Caki2 (cell line): Measurements from ENCODE around the gene FAM24A. TPM values are rescaled to one million over a fixed set of nuclear protein-coding genes. Genes with fewer than 3 reads are reported as not detected.

Experiments
- DNase-seq: peaks from one replicate; pipeline ENCODE4 v3.0.0-alpha.2; 2015; ENCODE audit warnings: low read depth
- in situ Hi-C: cut with HindIII; loops from 2 replicates; pipeline ENCODE4 v1.10.0; 2016; ENCODE audit warnings: low sequenced_read_pairs, low pct_unique_long_range_greater_than_20kb, mixed read lengths
- total RNA-seq: library from RNA; depleted of rRNA; stranded (reverse); fragments of >200 nt; shearing (Covaris generic); gene quantifications from 2 replicates; pipeline ENCODE4 v1.2.3, GENCODE V29; 2014; ENCODE audit warnings: low replicate concordance; rRNA removed

FAM24A gene
- total RNA-seq, 1 experiment from 2014 or later = not detected

- in situ Hi-C loops = no loop called here
Observed at GRCh38 chr10:122911889-122912484, 1.6 kb downstream of the FAM24A start.

GRCh38 chr10:122915700-122916099 lies 5.3 kb downstream of the FAM24A start:
- in situ Hi-C loops = no loop called here
- no peak for DNase-seq

More at GRCh38 chr10:122911889-122912484, 1.6 kb downstream of the FAM24A start:
- DNase-seq = peak; percentile 52

- no peak for DNase-seq
- in situ Hi-C loops = no loop called here
Observed at GRCh38 chr10:122930140-122930539, 19.7 kb downstream of the FAM24A start.

GRCh38 chr10:122931088-122931906 lies 20.9 kb downstream of the FAM24A start:
- in situ Hi-C loops = no loop called here
- DNase-seq = peak; percentile 12

- DNase-seq = no peak
- in situ Hi-C loops = no loop called here
Observed at GRCh38 chr10:122939133-122939855, 28.9 kb downstream of the FAM24A start.

GRCh38 chr10:122939856-122940543 lies 29.6 kb downstream of the FAM24A start:
- in situ Hi-C loops = no loop called here
- DNase-seq = no peak

GRCh38 chr10:122949296-122949695 lies 38.9 kb downstream of the FAM24A start:
- DNase-seq = no peak
- in situ Hi-C loops = no loop called here

- in situ Hi-C loops = no loop called here
- peak; percentile 97 for DNase-seq
Observed at GRCh38 chr10:122953902-122954730, 43.7 kb downstream of the FAM24A start, which contains the start of gene C10orf88. TSS of gene C10orf88 (minus strand) at chr10:122954227. CDS start at chr10:122954178, 49 bp downstream.

- in situ Hi-C loops = no loop called here
- no peak for DNase-seq
Observed at GRCh38 chr10:122954731-122955050, 44.3 kb downstream of the FAM24A start.

GRCh38 chr10:122955892-122956291 lies 45.5 kb downstream of the FAM24A start:
- in situ Hi-C loops = no loop called here
- DNase-seq = no peak

GRCh38 chr10:122957474-122957873 lies 47.1 kb downstream of the FAM24A start:
- no peak for DNase-seq
- in situ Hi-C loops = no loop called here

GRCh38 chr10:122962405-122962804 lies 52.0 kb downstream of the FAM24A start:
- DNase-seq = no peak
- in situ Hi-C loops = no loop called here

Other genes starting within 250 kb of the FAM24A start
- not detected in 2 replicates for gene C10orf120, start 210.8 kb upstream of the FAM24A start, total RNA-seq
- 2.5 TPM in 1 of 2 replicates, not detected in the other for gene CUZD1, start 64.8 kb upstream of the FAM24A start, total RNA-seq
- 0.64 and 2.5 TPM in 2 replicates for gene FAM24B, start 31.0 kb upstream of the FAM24A start, total RNA-seq
- gene C10orf88, start 43.6 kb downstream of the FAM24A start, total RNA-seq = 1.3 and 2.4 TPM in 2 replicates
- gene PSTK, start 69.8 kb downstream of the FAM24A start, total RNA-seq = 3.4 and 3.9 TPM in 2 replicates
- gene IKZF5, start 98.2 kb downstream of the FAM24A start, total RNA-seq = 0.57 and 3.8 TPM in 2 replicates
- gene ACADSB, start 98.4 kb downstream of the FAM24A start, total RNA-seq = 4.3 and 4.7 TPM in 2 replicates
- not detected in 2 replicates for gene HMX3, start 225.4 kb downstream of the FAM24A start, total RNA-seq
- gene HMX2, start 237.5 kb downstream of the FAM24A start, total RNA-seq = not detected in 2 replicates
- 117 and 181 TPM in 2 replicates for gene BUB3, start 243.8 kb downstream of the FAM24A start, total RNA-seq